SK-N-DZ (cell line): ENCODE results near the gene RFC1. TPM values are rescaled to one million over a fixed set of nuclear protein-coding genes. Genes with fewer than 3 reads are reported as not detected.
"Not testable (repeated sequence)": the region's sequence is repeated elsewhere in the genome, so short reads cannot be mapped to it uniquely, and the experiment has no call there.

ENCODE experiments used
- DNase-seq: peaks from one replicate; pipeline ENCODE4 v3.0.0-alpha.2; 2015; ENCODE audit warnings: low spot score
- polyA plus RNA-seq, 2 experiments: library from polyadenylated mRNA; depleted of rRNA; stranded (reverse); fragments of >200 nt; gene quantifications; 2 replicates each; pipeline ENCODE4 v1.2.3, GENCODE V29; 2014

Gene RFC1, protein sequence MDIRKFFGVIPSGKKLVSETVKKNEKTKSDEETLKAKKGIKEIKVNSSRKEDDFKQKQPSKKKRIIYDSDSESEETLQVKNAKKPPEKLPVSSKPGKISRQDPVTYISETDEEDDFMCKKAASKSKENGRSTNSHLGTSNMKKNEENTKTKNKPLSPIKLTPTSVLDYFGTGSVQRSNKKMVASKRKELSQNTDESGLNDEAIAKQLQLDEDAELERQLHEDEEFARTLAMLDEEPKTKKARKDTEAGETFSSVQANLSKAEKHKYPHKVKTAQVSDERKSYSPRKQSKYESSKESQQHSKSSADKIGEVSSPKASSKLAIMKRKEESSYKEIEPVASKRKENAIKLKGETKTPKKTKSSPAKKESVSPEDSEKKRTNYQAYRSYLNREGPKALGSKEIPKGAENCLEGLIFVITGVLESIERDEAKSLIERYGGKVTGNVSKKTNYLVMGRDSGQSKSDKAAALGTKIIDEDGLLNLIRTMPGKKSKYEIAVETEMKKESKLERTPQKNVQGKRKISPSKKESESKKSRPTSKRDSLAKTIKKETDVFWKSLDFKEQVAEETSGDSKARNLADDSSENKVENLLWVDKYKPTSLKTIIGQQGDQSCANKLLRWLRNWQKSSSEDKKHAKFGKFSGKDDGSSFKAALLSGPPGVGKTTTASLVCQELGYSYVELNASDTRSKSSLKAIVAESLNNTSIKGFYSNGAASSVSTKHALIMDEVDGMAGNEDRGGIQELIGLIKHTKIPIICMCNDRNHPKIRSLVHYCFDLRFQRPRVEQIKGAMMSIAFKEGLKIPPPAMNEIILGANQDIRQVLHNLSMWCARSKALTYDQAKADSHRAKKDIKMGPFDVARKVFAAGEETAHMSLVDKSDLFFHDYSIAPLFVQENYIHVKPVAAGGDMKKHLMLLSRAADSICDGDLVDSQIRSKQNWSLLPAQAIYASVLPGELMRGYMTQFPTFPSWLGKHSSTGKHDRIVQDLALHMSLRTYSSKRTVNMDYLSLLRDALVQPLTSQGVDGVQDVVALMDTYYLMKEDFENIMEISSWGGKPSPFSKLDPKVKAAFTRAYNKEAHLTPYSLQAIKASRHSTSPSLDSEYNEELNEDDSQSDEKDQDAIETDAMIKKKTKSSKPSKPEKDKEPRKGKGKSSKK
- polyA plus RNA-seq (2014; cell fraction: cytosol; rRNA removed), result 40.3 and 58.7 TPM in 2 replicates
- 28.3 and 32.1 TPM in 2 replicates for polyA plus RNA-seq (2014; cell fraction: nucleus; rRNA removed)

- DNase-seq, result peak; percentile 86
These were observed at the start of gene RFC1 for GRCh38 chr4:39365830-39366771. Gene RFC1, minus strand, starts transcription at chr4:39366362. Its CDS starts 121 bp downstream, at chr4:39366241.

DNA sequence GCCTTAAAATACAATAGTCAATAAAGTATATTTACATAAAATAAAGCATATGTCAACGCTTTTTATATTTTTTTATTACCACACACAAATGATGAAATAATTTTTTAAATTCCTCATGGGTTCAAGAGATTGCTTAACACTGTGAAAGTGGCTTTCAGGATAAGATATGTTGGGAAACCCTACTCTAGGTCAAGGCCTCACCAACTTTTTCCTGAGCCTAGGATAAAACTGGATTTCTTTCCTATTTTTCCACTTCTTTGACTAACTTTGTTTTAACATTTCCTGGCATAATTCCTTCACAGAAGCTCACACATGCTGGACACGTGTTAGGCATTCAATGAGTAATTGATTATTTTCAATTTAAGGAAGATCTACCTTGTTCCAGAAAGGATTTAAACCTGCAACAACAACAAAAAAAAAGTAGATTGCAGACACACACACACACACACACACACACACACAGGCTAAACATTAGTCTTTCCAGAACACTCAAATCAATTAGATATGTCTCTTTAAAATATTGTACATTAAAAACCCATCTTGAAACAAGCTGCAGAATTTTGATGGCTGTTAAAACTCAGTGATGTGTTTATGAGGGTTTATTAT is 49.6 kb upstream of the RFC1 start:
- no peak for DNase-seq

DNA sequence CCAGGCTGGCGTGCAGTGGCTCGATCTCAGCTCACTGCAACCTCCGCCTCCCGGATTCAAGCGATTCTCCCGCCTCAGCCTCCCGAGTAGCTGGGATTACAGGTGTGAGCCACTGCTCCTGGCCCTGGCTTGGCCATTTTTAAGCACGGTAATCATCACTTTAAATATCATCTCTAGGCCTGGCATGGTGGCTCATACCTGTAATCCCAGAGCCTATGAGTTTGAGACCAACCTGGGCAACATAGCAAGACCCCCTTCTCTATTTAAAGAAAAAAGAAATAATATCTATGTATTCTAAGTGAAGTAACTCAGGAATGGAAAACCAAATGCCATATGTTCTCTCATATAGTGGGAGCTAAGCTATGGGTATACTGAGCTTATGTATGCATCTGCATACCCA is 45.4 kb upstream of the RFC1 start:
- not testable (repeated sequence) for DNase-seq

DNA sequence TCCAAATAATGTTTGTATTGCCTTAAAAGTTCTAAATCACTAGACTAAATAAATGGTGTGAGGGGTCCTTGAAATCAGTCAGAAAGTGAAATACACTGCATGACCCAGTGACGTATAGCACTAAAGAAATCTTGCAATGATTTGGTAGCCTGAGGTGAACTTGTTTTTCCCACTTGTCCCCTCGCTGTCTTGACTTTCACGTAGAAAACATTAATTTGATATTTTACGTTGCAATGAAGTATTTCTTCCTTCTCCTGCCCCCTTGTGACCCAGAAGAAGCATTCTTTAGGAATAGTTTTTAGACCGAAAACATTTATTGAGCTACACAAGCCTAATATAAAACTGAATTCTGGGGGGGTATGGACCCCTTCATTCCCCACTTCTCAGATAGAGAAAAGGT is 44.3 kb upstream of the RFC1 start:
- DNase-seq, result no peak

DNA sequence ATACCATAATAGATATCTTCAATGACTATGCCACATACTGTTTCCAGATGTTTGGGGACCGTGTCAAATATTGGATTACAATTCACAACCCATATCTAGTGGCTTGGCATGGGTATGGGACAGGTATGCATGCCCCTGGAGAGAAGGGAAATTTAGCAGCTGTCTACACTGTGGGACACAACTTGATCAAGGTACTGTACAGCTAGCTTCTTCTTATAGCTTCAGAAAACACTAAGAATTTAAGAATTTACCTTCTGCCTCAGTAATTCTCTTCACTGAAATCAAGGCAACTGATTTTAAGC is 41.4 kb upstream of the RFC1 start:
- DNase-seq, result no peak

DNA sequence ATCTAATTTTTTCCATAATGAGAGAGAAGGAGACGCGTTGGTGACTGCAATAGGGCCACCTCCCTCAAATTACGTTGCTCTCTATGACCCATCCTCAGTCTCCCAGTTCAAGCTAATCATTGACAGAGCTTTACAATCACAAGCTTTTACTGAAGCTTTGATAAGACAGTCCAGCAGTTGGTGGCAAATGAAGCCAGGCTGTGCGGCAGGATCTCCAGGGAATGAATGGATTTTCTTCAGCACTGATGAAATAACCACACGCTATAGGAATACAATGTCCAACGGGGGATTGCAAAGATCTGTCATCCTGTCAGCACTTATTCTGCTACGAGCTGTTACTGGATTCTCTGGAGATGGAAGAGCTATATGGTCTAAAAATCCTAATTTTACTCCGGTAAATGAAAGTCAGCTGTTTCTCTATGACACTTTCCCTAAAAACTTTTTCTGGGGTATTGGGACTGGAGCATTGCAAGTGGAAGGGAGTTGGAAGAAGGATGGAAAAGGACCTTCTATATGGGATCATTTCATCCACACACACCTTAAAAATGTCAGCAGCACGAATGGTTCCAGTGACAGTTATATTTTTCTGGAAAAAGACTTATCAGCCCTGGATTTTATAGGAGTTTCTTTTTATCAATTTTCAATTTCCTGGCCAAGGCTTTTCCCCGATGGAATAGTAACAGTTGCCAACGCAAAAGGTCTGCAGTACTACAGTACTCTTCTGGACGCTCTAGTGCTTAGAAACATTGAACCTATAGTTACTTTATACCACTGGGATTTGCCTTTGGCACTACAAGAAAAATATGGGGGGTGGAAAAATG is 40.8 kb upstream of the RFC1 start, which contains the start of gene KLB:
KLB (plus strand) TSS at position 168 of the 821 bp plus-strand sequence; CDS start at position 188, 20 bp downstream.
- peak; percentile 5 for DNase-seq

GRCh38 chr4:39401640-39402039 is 35.5 kb upstream of the RFC1 start:
- DNase-seq, result not testable (repeated sequence)

GRCh38 chr4:39394706-39395105 is 28.5 kb upstream of the RFC1 start:
- DNase-seq, result no peak

- no peak for DNase-seq
These were observed 24.4 kb upstream of the RFC1 start for GRCh38 chr4:39390603-39391002.

GRCh38 chr4:39384563-39384962 is 18.4 kb upstream of the RFC1 start:
- DNase-seq, result no peak

- no peak for DNase-seq
These were observed 17.5 kb upstream of the RFC1 start for GRCh38 chr4:39383690-39384089.

DNA sequence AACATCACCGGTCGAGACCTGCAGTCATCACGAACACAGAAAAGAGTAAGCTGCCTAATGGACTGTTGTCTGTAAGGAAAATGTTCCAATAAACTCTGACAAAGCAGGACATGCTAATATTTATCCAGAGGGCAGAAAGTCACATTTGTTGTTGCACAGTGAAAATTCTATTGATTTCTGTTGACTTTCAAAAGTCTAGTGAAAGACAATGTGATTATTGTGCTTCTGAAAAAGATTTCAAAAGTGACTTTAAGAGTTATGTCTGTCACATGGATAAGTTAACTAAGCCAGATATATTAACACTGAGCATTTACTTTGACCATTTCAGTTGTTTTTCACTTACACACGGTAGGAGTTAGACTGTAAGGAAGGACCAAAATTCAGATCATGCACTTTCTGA is 9.3 kb upstream of the RFC1 start:
- no peak for DNase-seq

DNA sequence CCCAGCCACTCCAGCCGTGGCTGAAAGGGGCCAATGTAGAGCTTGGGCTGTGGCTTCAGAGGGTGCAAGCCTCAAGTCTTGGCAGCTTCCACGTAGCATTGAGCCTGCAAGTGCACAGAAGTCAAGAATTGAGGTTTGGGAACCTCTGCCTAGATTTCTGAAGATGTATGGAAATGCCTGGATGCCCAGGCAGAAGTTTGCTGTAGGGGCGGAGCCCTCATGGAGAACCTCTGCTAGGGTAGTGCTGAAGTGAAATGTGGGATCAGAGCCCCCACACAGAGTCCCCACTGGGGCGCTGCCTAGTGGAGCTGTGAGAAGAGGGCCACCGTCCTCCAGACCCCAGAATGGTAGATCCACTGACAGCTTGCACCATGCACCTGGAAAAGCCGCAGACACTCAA is 5.0 kb upstream of the RFC1 start:
- DNase-seq, result not testable (repeated sequence)

- no peak for DNase-seq
These were observed 3.1 kb upstream of the RFC1 start for GRCh38 chr4:39369301-39369700.

- DNase-seq, result no peak
These were observed 1.0 kb upstream of the RFC1 start for GRCh38 chr4:39367166-39367565.

DNA sequence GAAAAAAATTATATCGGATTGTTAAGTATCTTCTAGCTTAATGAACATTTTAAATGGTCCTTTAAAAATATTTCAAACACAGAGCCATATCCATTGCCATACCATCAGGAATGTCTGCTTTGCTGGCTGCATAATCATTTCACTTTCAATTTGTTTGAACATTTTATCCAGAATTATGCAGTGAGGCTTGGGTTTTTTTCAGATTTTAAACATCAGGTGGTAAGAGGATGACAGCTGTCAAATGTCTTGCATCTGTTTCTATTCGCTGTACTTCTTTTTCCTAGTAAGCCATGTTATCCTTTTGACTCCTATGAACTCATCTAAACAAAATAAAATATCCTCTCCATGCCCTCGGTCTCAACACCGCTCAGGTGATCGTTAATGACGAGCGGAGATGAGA is 802 bp downstream of the RFC1 start:
- DNase-seq, result no peak

DNA sequence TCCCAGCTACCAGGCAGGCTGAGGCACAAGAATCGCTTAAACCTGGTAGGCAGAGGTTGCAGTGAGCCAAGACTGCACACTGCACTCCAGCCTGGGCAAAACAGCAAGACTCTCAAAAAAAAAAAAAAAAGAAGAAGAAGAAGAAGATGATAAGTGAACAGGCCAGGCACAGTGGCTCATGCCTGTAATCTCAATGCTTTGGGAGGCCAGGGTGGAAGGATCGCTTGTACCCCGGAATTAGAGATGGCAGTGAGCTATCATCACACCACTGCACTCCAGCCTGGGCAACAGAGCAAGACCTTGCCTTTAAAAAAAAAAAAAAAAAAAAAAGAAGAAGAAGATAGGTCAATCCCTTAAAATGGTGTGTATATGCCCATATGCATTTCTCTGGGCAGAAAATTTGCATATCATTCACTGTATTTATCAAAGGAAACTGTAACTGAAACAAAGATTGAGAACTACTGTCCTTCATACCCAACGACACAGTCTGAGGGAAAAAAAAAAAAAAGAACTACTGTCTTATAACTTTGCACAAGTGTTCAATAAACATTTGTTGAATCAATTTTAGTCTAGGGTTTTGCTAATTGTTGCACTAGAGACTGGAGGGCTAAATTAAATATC is 2.3 kb downstream of the RFC1 start:
- no peak for DNase-seq

DNA sequence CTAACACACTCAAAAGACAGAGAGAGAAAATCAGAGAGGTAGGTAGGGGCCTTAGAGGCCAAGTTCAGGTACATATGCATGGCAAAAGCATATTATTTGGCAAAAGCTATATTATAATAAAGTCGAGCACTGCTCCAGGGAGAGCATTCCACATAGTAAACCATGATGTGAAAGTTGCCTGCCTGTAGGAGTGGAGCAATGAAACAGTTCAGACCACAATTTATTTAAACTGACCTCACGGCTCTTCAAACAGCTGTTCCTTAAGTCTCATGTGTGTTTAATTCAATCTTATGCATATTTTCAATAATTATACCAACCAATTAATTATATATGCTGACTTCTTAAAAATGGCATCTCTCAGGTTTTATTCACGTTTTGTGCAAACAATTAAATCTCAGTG is 3.3 kb downstream of the RFC1 start:
- DNase-seq, result no peak

DNA sequence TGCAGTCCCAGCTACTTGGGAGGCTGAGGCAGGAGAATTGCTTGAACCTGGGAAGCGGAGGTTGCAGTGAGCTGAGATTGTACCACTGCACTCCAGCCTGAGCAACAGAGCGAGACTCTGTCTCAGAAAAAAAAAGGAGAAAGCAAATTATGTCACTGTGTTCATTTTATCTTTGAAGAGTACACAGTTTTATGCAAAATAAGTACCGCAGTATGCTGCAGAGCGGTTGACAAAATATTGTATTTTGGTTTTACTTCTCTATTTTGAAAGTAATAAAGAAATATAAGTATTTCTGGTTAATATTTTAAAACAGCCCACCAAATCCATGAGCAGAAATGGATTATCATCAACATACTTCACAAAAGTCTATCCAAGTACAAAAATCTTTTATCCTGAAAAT is 5.6 kb downstream of the RFC1 start:
- DNase-seq, result not testable (repeated sequence)
